HEK293 (cell line): ENCODE results near the gene TLE2.
A peak's percentile ranks its signal among the peaks of the same experiment; 100 is the strongest.

ENCODE experiments used
- CTCF ChIP-seq: fragments of 450-650 bp; formaldehyde crosslinking; IDR thresholded peaks from 2 replicates; pipeline ENCODE4 v1.5.1; 2016; ENCODE audit warnings: missing biosample characterization, missing genetic modification characterization
- MZF1 ChIP-seq: fragments of 450-650 bp; formaldehyde crosslinking; IDR thresholded peaks from 2 replicates; pipeline ENCODE4 v1.5.1; 2017; ENCODE audit warnings: missing biosample characterization, missing genetic modification characterization, borderline replicate concordance
- PRDM10 ChIP-seq: fragments of 450-650 bp; formaldehyde crosslinking; IDR thresholded peaks from 2 replicates; pipeline ENCODE4 v1.5.1; 2016; ENCODE audit warnings: missing biosample characterization, missing genetic modification characterization
- REPIN1 ChIP-seq: fragments of 450-650 bp; formaldehyde crosslinking; IDR thresholded peaks from 2 replicates; pipeline ENCODE4 v1.5.1; 2017; ENCODE audit warnings: missing biosample characterization, missing genetic modification characterization, low read depth
- TCF7L2 ChIP-seq: IDR thresholded peaks from 2 replicates; pipeline ENCODE4 v1.6.1; 2011; ENCODE audit warnings: low read depth, mild to moderate bottlenecking, inconsistent platforms, low read length, moderate library complexity, borderline replicate concordance
- TRIM28 ChIP-seq: IDR thresholded peaks from 2 replicates; pipeline ENCODE4 v1.6.1; 2011; ENCODE audit warnings: low read length, control low read depth, borderline replicate concordance
- ZFHX2 ChIP-seq: fragments of 450-650 bp; formaldehyde crosslinking; conservative IDR thresholded peaks from 2 replicates; pipeline ENCODE4 v1.5.1; 2016; ENCODE audit warnings: missing biosample characterization, missing genetic modification characterization
- ZIC2 ChIP-seq: fragments of 450-650 bp; formaldehyde crosslinking; IDR thresholded peaks from 2 replicates; pipeline ENCODE4 v1.5.1; 2016; ENCODE audit warnings: missing biosample characterization, missing genetic modification characterization
- ZNF114 ChIP-seq: fragments of 450-650 bp; formaldehyde crosslinking; IDR thresholded peaks from 2 replicates; pipeline ENCODE4 v1.5.0; 2017; ENCODE audit warnings: missing biosample characterization, missing genetic modification characterization
- ZNF184 ChIP-seq: fragments of 450-650 bp; IDR thresholded peaks from 2 replicates; pipeline ENCODE4 v1.5.1; 2018; ENCODE audit warnings: missing biosample characterization, mild to moderate bottlenecking, missing genetic modification characterization
- ZNF239 ChIP-seq: fragments of 450-650 bp; formaldehyde crosslinking; IDR thresholded peaks from 2 replicates; pipeline ENCODE4 v1.5.1; 2016; ENCODE audit warnings: missing biosample characterization, missing genetic modification characterization
- ZNF274 ChIP-seq, 2 experiments: fragments of 200-500 bp in 1 of 2; fragments of 450-650 bp in 1 of 2; sonication (Bioruptor generic) in 1 of 2; formaldehyde crosslinking in 1 of 2; IDR thresholded peaks; 2 replicates each; pipeline versions ENCODE4 v1.5.1 to v1.6.1; 2014 to 2016; ENCODE audit warnings: borderline replicate concordance in 1 of 2, inconsistent platforms in 1 of 2, low read length in 1 of 2, missing biosample characterization in 1 of 2, missing genetic modification characterization in 1 of 2
- ZNF324 ChIP-seq: fragments of 450-650 bp; formaldehyde crosslinking; IDR thresholded peaks from 2 replicates; pipeline ENCODE4 v1.5.1; 2016; ENCODE audit warnings: missing biosample characterization, missing genetic modification characterization
- ZNF354C ChIP-seq: fragments of 450-650 bp; formaldehyde crosslinking; IDR thresholded peaks from 2 replicates; pipeline ENCODE4 v1.5.1; 2016; ENCODE audit warnings: missing biosample characterization, missing genetic modification characterization, low read depth, borderline replicate concordance
- ZNF433 ChIP-seq: fragments of 450-650 bp; formaldehyde crosslinking; IDR thresholded peaks from 2 replicates; pipeline ENCODE4 v1.5.1; 2016; ENCODE audit warnings: missing biosample characterization, missing genetic modification characterization, low read depth
- ZNF518A ChIP-seq: fragments of 450-650 bp; formaldehyde crosslinking; conservative IDR thresholded peaks from 2 replicates; pipeline ENCODE4 v1.5.1; 2016; ENCODE audit warnings: low read depth, missing biosample characterization, missing genetic modification characterization
- ZNF521 ChIP-seq: fragments of 450-650 bp; formaldehyde crosslinking; IDR thresholded peaks from 2 replicates; pipeline ENCODE4 v1.5.1; 2017; ENCODE audit warnings: missing biosample characterization, mild to moderate bottlenecking, missing genetic modification characterization
- ZNF555 ChIP-seq: fragments of 450-650 bp; formaldehyde crosslinking; conservative IDR thresholded peaks from 2 replicates; pipeline ENCODE4 v1.5.1; 2017; ENCODE audit warnings: missing biosample characterization, mild to moderate bottlenecking, missing genetic modification characterization, inconsistent platforms
- ZNF610 ChIP-seq: fragments of 450-650 bp; formaldehyde crosslinking; IDR thresholded peaks from 2 replicates; pipeline ENCODE4 v1.5.1; 2016; ENCODE audit warnings: missing biosample characterization, missing genetic modification characterization, borderline replicate concordance
- ZNF623 ChIP-seq: fragments of 450-650 bp; formaldehyde crosslinking; IDR thresholded peaks from 2 replicates; pipeline ENCODE4 v1.5.1; 2016; ENCODE audit warnings: missing biosample characterization, missing genetic modification characterization
- ZXDB ChIP-seq: fragments of 450-650 bp; formaldehyde crosslinking; IDR thresholded peaks from 2 replicates; pipeline ENCODE4 v1.5.1; 2016; ENCODE audit warnings: missing biosample characterization, missing genetic modification characterization
- TF ChIP-seq, protein P1 (sequence below): fragments of 450-650 bp; formaldehyde crosslinking; IDR thresholded peaks from 2 replicates; pipeline ENCODE4 v1.5.1; 2016; ENCODE audit warnings: missing biosample characterization, missing genetic modification characterization
- TF ChIP-seq, protein P2 (sequence below): fragments of 450-650 bp; formaldehyde crosslinking; IDR thresholded peaks from 2 replicates; pipeline ENCODE4 v1.5.1; 2016; ENCODE audit warnings: missing biosample characterization, missing genetic modification characterization

The TLE2 gene

GRCh38 chr19:3045885-3046697 lies 17.0 kb upstream of the TLE2 start (continued):
- TF ChIP-seq ZNF433 (tag by site-specific recombination) (no peak), ZIC2 (peak; percentile 82), ZXDB (tag by site-specific recombination) (0 out of 2 replicates have a peak, but pooled peaks have one; percentile 28), ZNF184 (tag by site-specific recombination) (no peak), TRIM28 (0 out of 2 replicates have a peak, but pooled peaks have one; percentile 12), ZNF518A (tag by site-specific recombination) (no peak), ZNF274 (IDR thresholded peaks at IDR 0.05; ENCODE audit: low read length) (no peak), ZNF274 (tag by site-specific recombination; IDR thresholded peaks at IDR 0.05; ENCODE audit: borderline replicate concordance) (no peak), MZF1 (tag by site-specific recombination) (peak; percentile 83), REPIN1 (tag by site-specific recombination) (no peak), ZNF623 (tag by site-specific recombination) (no peak), ZNF610 (tag by site-specific recombination) (no peak), ZNF324 (tag by site-specific recombination) (no peak), ZNF521 (tag by site-specific recombination) (no peak), ZNF239 (tag by site-specific recombination) (no peak), PRDM10 (tag by site-specific recombination) (no peak), ZNF555 (no peak), ZNF114 (tag by site-specific recombination) (no peak), TCF7L2 (0 out of 2 replicates have a peak, but pooled peaks have one; percentile 24), ZNF354C (tag by site-specific recombination) (no peak), CTCF (no peak), ZFHX2 (tag by site-specific recombination) (no peak)
- TF ChIP-seq, protein P1, sequence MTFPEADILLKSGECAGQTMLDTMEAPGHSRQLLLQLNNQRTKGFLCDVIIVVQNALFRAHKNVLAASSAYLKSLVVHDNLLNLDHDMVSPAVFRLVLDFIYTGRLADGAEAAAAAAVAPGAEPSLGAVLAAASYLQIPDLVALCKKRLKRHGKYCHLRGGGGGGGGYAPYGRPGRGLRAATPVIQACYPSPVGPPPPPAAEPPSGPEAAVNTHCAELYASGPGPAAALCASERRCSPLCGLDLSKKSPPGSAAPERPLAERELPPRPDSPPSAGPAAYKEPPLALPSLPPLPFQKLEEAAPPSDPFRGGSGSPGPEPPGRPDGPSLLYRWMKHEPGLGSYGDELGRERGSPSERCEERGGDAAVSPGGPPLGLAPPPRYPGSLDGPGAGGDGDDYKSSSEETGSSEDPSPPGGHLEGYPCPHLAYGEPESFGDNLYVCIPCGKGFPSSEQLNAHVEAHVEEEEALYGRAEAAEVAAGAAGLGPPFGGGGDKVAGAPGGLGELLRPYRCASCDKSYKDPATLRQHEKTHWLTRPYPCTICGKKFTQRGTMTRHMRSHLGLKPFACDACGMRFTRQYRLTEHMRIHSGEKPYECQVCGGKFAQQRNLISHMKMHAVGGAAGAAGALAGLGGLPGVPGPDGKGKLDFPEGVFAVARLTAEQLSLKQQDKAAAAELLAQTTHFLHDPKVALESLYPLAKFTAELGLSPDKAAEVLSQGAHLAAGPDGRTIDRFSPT (tag by site-specific recombination) = 0 out of 2 replicates have a peak, but pooled peaks have one; percentile 16
- TF ChIP-seq, protein P2, sequence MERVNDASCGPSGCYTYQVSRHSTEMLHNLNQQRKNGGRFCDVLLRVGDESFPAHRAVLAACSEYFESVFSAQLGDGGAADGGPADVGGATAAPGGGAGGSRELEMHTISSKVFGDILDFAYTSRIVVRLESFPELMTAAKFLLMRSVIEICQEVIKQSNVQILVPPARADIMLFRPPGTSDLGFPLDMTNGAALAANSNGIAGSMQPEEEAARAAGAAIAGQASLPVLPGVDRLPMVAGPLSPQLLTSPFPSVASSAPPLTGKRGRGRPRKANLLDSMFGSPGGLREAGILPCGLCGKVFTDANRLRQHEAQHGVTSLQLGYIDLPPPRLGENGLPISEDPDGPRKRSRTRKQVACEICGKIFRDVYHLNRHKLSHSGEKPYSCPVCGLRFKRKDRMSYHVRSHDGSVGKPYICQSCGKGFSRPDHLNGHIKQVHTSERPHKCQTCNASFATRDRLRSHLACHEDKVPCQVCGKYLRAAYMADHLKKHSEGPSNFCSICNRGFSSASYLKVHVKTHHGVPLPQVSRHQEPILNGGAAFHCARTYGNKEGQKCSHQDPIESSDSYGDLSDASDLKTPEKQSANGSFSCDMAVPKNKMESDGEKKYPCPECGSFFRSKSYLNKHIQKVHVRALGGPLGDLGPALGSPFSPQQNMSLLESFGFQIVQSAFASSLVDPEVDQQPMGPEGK (tag by site-specific recombination) = peak; percentile 12
